ENCODE results near the gene BSN. TPM values are rescaled to one million over a fixed set of nuclear protein-coding genes. Genes with fewer than 3 reads are reported as not detected.

BSN gene
- total and polyA plus RNA-seq, 2 donors (not counting 3 experiments of a cell fraction or from before 2014, with no cell fraction given), result 0.04 to 0.27 TPM

DNA sequence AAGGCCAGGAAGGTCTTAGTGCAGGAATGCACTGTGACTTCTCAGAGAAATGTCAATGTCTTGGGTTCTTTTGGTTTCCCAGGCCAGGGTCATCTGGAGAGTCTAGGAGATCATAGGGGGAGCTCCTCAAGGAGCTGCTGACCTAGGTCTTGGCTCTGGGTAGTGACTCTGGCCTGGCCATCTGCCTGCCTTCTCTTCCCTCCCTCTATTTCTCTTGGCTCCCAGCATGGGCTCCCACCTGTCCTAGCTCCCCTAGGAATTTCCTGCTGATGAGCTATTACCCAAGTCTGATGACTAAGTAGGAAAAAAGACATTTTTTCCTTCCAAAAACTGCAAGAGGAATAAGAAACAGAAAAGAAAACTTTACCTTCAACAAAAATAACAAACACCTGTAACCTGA is 57.4 kb downstream of the BSN start:
- intact Hi-C loops (cut with micrococcal nuclease) (no loop called here), dilution Hi-C loops (cut with MboI; ENCODE audit: extremely low pct_ligation_motif_present, low sequenced_read_pairs) (no loop called here)
- BruUV-seq (replicated peaks), result no TSS peak
- ChIA-PET POLR2A (no interaction called here), CTCF (interaction anchor here (1.0 kb wide), 1 partner anchor 11 kb away, joined by 3 read pairs; no protein-coding TSS in a partner anchor)
- Histone ChIP-seq H3K79me2 (ENCODE audit: control insufficient read depth, insufficient read depth, low read length) (no peaks in the 10 kb centered on the region), H3K9me3 (replicated peaks; ENCODE audit: control insufficient read depth, insufficient read depth, low read length) (no peaks in the 10 kb centered on the region), H3K9me1 (replicated peaks; ENCODE audit: control insufficient read depth, extremely low read depth, insufficient read depth, low read length) (no peaks in the 10 kb centered on the region), H3K27ac (ENCODE audit: insufficient read depth, low read depth, low read length) (no peak overlapping the region), H4K20me1 (replicated peaks; ENCODE audit: control insufficient read depth, extremely low read depth, insufficient read depth, low read length) (no peaks in the 10 kb centered on the region), H3K27me3 (ENCODE audit: control insufficient read depth in 2 of 2, insufficient read depth in 2 of 2, low read length in 2 of 2) (peaks cover 0 to under 1% of the 10 kb centered on the region in 2 experiments), H3K9ac (replicated peaks; ENCODE audit: extremely low read depth, insufficient read depth, low read length) (no peak overlapping the region), H3K4me2 (ENCODE audit: insufficient read depth, low read length) (no peak overlapping the region), H3K4me3 (replicated peaks in 1 of 3; ENCODE audit: insufficient read depth in 1 of 3, low read depth in 1 of 3, low read length in 3 of 3) (no peak overlapping the region), H2AFZ (ENCODE audit: low read depth, low read length) (no peak overlapping the region), H3K36me3 (ENCODE audit: control insufficient read depth in 2 of 2, extremely low read depth in 1 of 2, insufficient read depth in 2 of 2, low read length in 2 of 2) (no peaks in the 10 kb centered on the region), H3K4me1 (ENCODE audit: control insufficient read depth, extremely low read depth, insufficient read depth, low read length) (no peaks in the 10 kb centered on the region)
- FAIRE-seq (no peak), DNase-seq (ENCODE audit: low read depth, low spot score) (no peak)
- TF ChIP-seq POLR2A (IDR thresholded peaks at IDR 0.05; ENCODE audit: low read depth, low read length), result no peak
- no peak for TF ChIP-seq MYC (IDR thresholded peaks at IDR 0.05; ENCODE audit: low read depth, low read length)
- TF ChIP-seq JUN (IDR thresholded peaks at IDR 0.05; ENCODE audit: borderline replicate concordance, insufficient read depth, insufficient read length, low read depth), result no peak
- no peak for TF ChIP-seq EZH2 (IDR thresholded peaks at IDR 0.05; ENCODE audit: borderline replicate concordance, low read depth, low read length, severe bottlenecking)
- TF ChIP-seq FOS (IDR thresholded peaks at IDR 0.05; ENCODE audit: borderline replicate concordance, insufficient read depth, low read length), result no peak
- TF ChIP-seq, protein P1, sequence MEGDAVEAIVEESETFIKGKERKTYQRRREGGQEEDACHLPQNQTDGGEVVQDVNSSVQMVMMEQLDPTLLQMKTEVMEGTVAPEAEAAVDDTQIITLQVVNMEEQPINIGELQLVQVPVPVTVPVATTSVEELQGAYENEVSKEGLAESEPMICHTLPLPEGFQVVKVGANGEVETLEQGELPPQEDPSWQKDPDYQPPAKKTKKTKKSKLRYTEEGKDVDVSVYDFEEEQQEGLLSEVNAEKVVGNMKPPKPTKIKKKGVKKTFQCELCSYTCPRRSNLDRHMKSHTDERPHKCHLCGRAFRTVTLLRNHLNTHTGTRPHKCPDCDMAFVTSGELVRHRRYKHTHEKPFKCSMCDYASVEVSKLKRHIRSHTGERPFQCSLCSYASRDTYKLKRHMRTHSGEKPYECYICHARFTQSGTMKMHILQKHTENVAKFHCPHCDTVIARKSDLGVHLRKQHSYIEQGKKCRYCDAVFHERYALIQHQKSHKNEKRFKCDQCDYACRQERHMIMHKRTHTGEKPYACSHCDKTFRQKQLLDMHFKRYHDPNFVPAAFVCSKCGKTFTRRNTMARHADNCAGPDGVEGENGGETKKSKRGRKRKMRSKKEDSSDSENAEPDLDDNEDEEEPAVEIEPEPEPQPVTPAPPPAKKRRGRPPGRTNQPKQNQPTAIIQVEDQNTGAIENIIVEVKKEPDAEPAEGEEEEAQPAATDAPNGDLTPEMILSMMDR (IDR thresholded peaks at IDR 0.05; ENCODE audit: extremely low read depth in 1 of 2, insufficient read depth in 1 of 2, low read depth in 1 of 2, low read length in 2 of 2), result no peak
- TF ChIP-seq, protein P2, sequence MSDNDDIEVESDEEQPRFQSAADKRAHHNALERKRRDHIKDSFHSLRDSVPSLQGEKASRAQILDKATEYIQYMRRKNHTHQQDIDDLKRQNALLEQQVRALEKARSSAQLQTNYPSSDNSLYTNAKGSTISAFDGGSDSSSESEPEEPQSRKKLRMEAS (IDR thresholded peaks at IDR 0.05; ENCODE audit: insufficient read depth, insufficient read length), result no peak
- no peak for TF ChIP-seq POLR2AphosphoS5 (IDR thresholded peaks at IDR 0.05; ENCODE audit: insufficient read depth, low read depth, low read length)

All from endothelial cell of umbilical vein (primary cell).